ENCODE measurements around the gene ACY1. TPM values are rescaled to one million over a fixed set of nuclear protein-coding genes. Genes with fewer than 3 reads are reported as not detected.

Gene ACY1
- total and polyA plus RNA-seq, 2 of the 13 experiments (the other 11 are each of a cell fraction or from before 2014, with no cell fraction given) = 113 to 162 TPM

DNA sequence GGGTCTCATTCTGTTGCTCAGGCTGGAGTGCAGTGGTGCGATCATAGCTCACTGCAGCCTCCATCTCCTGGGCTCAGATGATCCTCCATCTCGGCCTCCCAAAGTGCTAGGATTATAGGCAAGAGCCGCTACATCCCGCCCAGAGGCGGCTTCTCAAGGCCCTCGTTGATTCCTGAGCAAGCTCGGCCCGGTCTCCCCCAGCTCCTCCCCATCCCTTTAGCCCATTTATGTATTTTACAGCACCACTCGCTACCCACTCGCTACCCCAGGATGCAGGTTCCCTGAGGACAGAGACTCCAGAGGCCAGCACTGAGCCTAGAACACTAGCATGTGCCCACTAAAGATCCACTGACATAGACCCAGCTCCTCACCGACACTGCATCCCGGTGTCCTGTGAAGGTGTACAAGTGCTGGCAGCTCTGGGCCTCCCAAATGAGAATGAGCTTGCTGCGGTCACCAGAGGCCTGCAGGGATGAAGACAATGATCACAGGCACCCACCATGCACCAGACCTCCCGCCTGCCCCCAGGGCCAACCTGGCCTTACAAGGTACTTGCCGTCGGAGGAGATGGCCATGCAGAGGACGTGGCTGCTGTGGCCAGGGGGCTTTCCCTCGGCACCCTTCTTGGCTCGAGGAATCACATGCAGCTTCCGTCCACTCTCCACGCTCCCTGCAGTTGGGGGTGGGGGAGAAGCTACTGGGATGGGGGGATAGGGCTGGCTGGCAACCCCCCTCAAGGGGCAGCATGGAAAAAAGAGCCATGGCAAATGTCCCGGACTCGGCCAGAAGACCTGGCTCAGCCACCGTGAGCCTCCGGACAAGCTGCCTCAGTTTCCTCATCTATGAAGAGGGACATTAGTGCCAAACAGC lies 47.2 kb upstream of the ACY1 start (continued):
- no peak for TF ChIP-seq HIVEP1 (CRISPR knock-in tag; IDR thresholded peaks at IDR 0.05)
- no peak for TF ChIP-seq ZNF841 (CRISPR knock-in tag; IDR thresholded peaks at IDR 0.05; ENCODE audit: borderline replicate concordance)
- TF ChIP-seq, protein P1, sequence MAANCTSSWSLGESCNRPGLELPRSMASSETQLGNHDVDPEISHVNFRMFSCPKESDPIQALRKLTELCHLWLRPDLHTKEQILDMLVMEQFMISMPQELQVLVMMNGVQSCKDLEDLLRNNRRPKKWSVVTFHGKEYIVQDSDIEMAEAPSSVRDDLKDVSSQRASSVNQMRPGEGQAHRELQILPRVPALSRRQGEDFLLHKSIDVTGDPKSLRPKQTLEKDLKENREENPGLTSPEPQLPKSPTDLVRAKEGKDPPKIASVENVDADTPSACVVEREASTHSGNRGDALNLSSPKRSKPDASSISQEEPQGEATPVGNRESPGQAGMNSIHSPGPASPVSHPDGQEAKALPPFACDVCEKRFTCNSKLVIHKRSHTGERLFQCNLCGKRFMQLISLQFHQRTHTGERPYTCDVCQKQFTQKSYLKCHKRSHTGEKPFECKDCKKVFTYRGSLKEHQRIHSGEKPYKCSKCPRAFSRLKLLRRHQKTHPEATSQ (CRISPR knock-in tag; IDR thresholded peaks at IDR 0.05; ENCODE audit: borderline replicate concordance) = no peak
- TF ChIP-seq NR2F6 (IDR thresholded peaks at IDR 0.05) = no peak
- TF ChIP-seq NR2F6 (CRISPR knock-in tag; IDR thresholded peaks at IDR 0.05) = no peak
- no peak for TF ChIP-seq IKZF5 (CRISPR knock-in tag; IDR thresholded peaks at IDR 0.05)
- TF ChIP-seq ZC3H13 (CRISPR knock-in tag; IDR thresholded peaks at IDR 0.05) = no peak
- TF ChIP-seq ZNF639 (CRISPR knock-in tag; conservative IDR thresholded peaks at IDR 0.05) = no peak

DNA sequence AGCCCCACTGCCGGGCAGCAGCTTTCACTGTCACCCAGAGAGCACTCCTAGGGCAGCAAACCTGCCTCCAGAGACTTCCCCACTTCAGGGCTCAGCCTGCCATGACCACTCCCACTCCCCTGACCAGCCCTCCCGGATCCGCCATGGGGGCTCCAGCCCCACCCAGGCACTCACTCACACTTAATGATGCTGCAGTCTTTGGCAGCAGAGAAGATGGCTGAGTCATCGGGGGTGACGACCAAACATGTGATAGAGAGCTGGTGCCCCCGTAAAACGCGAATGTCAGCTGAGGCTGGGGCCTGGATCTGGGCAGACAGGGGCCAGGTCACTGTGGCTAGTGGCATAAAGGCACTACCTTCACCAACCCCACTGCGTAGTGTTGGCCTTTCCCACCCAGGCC lies 46.3 kb upstream of the ACY1 start:
- H3K4me3 ChIP-seq (replicated peaks in 1 of 3; ENCODE audit: insufficient read depth in 1 of 3, low read depth in 2 of 3, low read length in 3 of 3) = no peak overlapping the region
- no peak overlapping the region for H3K4me2 ChIP-seq (ENCODE audit: low read depth, low read length)
- peaks cover 28% of the 10 kb centered on the region for H3K79me2 ChIP-seq (ENCODE audit: insufficient read depth, low read length)
- DNase-seq (ENCODE audit: low spot score) (no peak), ATAC-seq (no peak), FAIRE-seq (no peak)
- no peaks in the 10 kb centered on the region for H3K9me3 ChIP-seq (ENCODE audit: low read length)
- ChIA-PET CTCF (ENCODE audit: low intra/inter-chr PET ratio, low total read pairs) (no interaction called here), POLR2A (no interaction called here)
- H3K9ac ChIP-seq (ENCODE audit: insufficient read depth, low read depth, low read length) = no peak overlapping the region
- peaks cover 24% of the 10 kb centered on the region for H3K4me1 ChIP-seq (ENCODE audit: insufficient read depth, low read length)
- H4K20me1 ChIP-seq (ENCODE audit: insufficient read depth, low read length) = no peaks in the 10 kb centered on the region; the same call in 1 of the 2 replicates
- no peaks in the 10 kb centered on the region; a peak in 1 of 5 replicates for H3K27me3 ChIP-seq (ENCODE audit: control insufficient read depth in 1 of 2, insufficient read depth in 2 of 2, low read length in 2 of 2)
- 95% methylated on average over 7 of the region's 9 CpGs for WGBS (ENCODE audit: low lambda C conversion rate)
- no peak overlapping the region for H3K27ac ChIP-seq (ENCODE audit: extremely low read length, insufficient read depth, low read length)
- no peak overlapping the region for H2AFZ ChIP-seq (ENCODE audit: low read length)
- no TSS peak for BruUV-seq (replicated peaks)
- peaks cover 21 to 59% of the 10 kb centered on the region in 2 experiments; a peak in 4 of 5 replicates for H3K36me3 ChIP-seq (replicated peaks in 1 of 2; ENCODE audit: control insufficient read depth in 1 of 2, insufficient read depth in 2 of 2, low read length in 2 of 2)
- no peak for TF ChIP-seq ZBTB7B (CRISPR knock-in tag; IDR thresholded peaks at IDR 0.05)
- TF ChIP-seq RAD21 (CRISPR knock-in tag; IDR thresholded peaks at IDR 0.05) = no peak
- no peak for TF ChIP-seq RFXANK (CRISPR knock-in tag; IDR thresholded peaks at IDR 0.05)
- TF ChIP-seq ZNF343 (CRISPR knock-in tag; IDR thresholded peaks at IDR 0.05) = no peak
- TF ChIP-seq TCF7 (IDR thresholded peaks at IDR 0.05; ENCODE audit: low read depth) = no peak
- intact Hi-C loops (cut with micrococcal nuclease; ENCODE audit: unreplicated experiment) (no loop called here), in situ Hi-C loops (cut with HindIII; ENCODE audit: extremely low pct_ligation_motif_present, low pct_unique_long_range_greater_than_20kb) (no loop called here)

All from HepG2 (cell line).